Ovary (tissue), 9 donors: ENCODE data around the gene TMEM198. TPM values are rescaled to one million over a fixed set of nuclear protein-coding genes. Genes with fewer than 3 reads are reported as not detected.

ENCODE experiments used
- DNase-seq, 5 donors: peaks; one replicate each; pipeline ENCODE4 v3.0.0-alpha.2; 2019 to 2020
- H3K27ac ChIP-seq, 2 donors: fragments of 200-600 bp; one replicate each; pipeline versions ENCODE4 v1.5.1 to v1.8.0; 2019 to 2022
- H3K27me3 ChIP-seq: fragments of 200-600 bp; one replicate; pipeline ENCODE4 v1.8.0; 2022
- H3K36me3 ChIP-seq: fragments of 200-600 bp; sonication (generic); one replicate; pipeline ENCODE4 v1.5.1; 2019
- H3K4me1 ChIP-seq: one replicate; pipeline ENCODE4 v1.8.1; 2013; ENCODE audit warnings: mild to moderate bottlenecking, moderate library complexity; ENCODE audit not compliant: insufficient read depth
- H3K4me3 ChIP-seq: fragments of 200-600 bp; sonication (generic); one replicate; pipeline ENCODE4 v1.5.1; 2017
- H3K9me3 ChIP-seq, 2 donors: fragments of 200-600 bp in 1 of 2; sonication (generic) in 1 of 2; one replicate each; pipeline versions ENCODE4 v1.5.1 to v1.8.1; 2013 to 2019; ENCODE audit warnings: mild to moderate bottlenecking in 1 of 2, moderate library complexity in 1 of 2
- EP300 ChIP-seq: sonication (generic); formaldehyde crosslinking; IDR thresholded peaks from one replicate; pipeline ENCODE4 v1.6.1; 2017; ENCODE audit warnings: antibody characterized with exemption
- POLR2A ChIP-seq: fragments of 450-650 bp; IDR thresholded peaks from one replicate; pipeline ENCODE4 v1.6.1; 2017; ENCODE audit warnings: antibody characterized with exemption, mild to moderate bottlenecking, moderate library complexity
- WGBS, 3 donors: extraction: QIAGEN DNeasy Blood & Tissue Kit in 1 of 3; methylation state at CpG; one replicate each; pipeline versions ENCODE4 v1.1.5 to v1.1.7; 2013 to 2017; 5-methylcytosine and 5-hydroxymethylcytosine counted together
- intact Hi-C, 4 donors: fragments of 100-400 bp; cut with DNase I; formaldehyde crosslinking; loops; one replicate each; pipeline versions ENCODE4 v1.11.0 to v1.15.1; 2022 to 2023
- polyA plus RNA-seq, 2 donors: library from polyadenylated mRNA; stranded (reverse); fragments of 200-250 nt in 1 of 2; fragments of 350-450 nt in 1 of 2; fragmentation: Illumina TruSeq in 1 of 2; extraction: RNeasy Lipid Tissue Mini Kit (QIAGEN cat#74804) in 1 of 2; gene quantifications; one replicate each; pipeline ENCODE4 v1.2.3, GENCODE V29; 2013 to 2014
- total RNA-seq, 7 donors: library from RNA; depleted of rRNA in 2 of 7; stranded (reverse); fragments of >200 nt in 2 of 7; fragmentation: NEBNext Ultra II Directional in 3 of 7; extraction: Animal tissue kit (Norgen Biotek cat#: 25700) in 3 of 7; gene quantifications; one replicate each; pipeline versions ENCODE4 v1.1.0 to v1.2.4, GENCODE V29; 2016 to 2023
- TF ChIP-seq, protein P1 (sequence below), 3 donors: fragments of 450-650 bp in 2 of 3; fragments of 200-600 bp in 1 of 3; IDR thresholded peaks; one replicate each; pipeline versions ENCODE4 v1.5.1 to v1.8.0; 2016 to 2022; ENCODE audit warnings: antibody characterized with exemption in 3 of 3, mild to moderate bottlenecking in 1 of 3
- donor health status: DM: no; HTN: no; CAD: no; lungs with moderate emphysema.
- donor health status: DM: no; HTN: no; CAD: no.
- donor health status: Bipolar disorder and iron deficiency.
- donor health status: DM: yes; HTN: yes; CAD: no.
- donor health status: DM: no; HTN: no; CAD: no.
- donor health status: DM: yes; HTN: yes; CAD: no.

TMEM198 gene
- total and polyA plus RNA-seq, 9 donors = 0.62 to 22.7 (median 10.4) TPM

DNA sequence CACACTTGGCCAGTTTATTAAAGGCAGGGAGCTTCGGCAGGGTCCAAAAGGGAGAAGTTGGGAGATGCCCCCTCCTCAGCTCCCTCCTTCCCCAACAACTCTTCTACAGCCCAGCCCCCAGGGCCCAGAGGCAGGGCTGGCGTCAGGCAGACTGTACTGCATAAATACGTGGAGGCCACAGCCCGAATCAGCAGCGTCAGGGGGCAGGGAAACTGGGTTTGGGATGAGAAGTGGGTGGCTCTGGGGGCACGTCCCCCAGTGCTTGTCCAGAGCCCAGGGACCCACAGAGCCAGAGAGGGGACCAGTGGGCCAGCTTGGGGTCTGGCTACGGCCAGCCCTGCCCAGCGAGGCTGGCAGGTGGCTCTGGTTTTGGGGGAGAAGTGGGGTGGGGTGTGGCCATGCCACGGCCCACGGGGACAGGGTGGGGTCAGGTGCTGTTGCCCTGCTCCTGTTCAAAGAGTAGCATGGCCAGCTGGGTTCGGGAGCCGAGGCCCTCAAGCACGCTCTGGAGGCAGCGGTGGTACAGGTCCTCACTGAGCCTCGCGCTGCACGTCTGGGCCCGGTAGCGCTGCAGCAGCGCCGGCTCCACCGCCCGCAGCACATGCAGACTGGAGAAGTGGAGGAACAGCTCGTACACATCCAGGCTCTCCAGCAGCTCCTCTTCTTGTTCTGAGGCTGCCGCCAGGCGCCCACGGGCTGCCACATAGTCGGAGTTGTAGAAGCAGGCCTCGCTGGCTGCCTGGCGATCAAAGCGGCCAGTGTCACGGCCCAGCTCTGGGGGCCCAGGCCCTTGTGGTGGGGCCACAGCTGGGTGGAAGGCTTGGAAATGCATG, 4.7 kb upstream of the TMEM198 start:
- Histone ChIP-seq H3K4me3 (no peak overlapping the region), H3K9me3 (no peaks in the 10 kb centered on the region), H3K27me3 (no peaks in the 10 kb centered on the region), H3K4me1 (peaks cover 7% of the 10 kb centered on the region), H3K27ac (no peak overlapping the region), H3K36me3 (no peaks in the 10 kb centered on the region)
- 74 to 86% (median 79%) methylated on average over 25 to 32 of the region's 32 CpGs for WGBS, 3 donors
- TF ChIP-seq EP300 (no peak), POLR2A (no peak)
- TF ChIP-seq, protein P1, sequence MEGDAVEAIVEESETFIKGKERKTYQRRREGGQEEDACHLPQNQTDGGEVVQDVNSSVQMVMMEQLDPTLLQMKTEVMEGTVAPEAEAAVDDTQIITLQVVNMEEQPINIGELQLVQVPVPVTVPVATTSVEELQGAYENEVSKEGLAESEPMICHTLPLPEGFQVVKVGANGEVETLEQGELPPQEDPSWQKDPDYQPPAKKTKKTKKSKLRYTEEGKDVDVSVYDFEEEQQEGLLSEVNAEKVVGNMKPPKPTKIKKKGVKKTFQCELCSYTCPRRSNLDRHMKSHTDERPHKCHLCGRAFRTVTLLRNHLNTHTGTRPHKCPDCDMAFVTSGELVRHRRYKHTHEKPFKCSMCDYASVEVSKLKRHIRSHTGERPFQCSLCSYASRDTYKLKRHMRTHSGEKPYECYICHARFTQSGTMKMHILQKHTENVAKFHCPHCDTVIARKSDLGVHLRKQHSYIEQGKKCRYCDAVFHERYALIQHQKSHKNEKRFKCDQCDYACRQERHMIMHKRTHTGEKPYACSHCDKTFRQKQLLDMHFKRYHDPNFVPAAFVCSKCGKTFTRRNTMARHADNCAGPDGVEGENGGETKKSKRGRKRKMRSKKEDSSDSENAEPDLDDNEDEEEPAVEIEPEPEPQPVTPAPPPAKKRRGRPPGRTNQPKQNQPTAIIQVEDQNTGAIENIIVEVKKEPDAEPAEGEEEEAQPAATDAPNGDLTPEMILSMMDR (IDR thresholded peaks at IDR 0.05) = no peak
- no peak for DNase-seq
- intact Hi-C loops = loop anchor here in 2 of 4 donors (10.0 kb wide), 2 partner anchors 64 to 374 kb away; partner anchors contain the start of gene NHEJ1 (in 1 of the 2)

DNA sequence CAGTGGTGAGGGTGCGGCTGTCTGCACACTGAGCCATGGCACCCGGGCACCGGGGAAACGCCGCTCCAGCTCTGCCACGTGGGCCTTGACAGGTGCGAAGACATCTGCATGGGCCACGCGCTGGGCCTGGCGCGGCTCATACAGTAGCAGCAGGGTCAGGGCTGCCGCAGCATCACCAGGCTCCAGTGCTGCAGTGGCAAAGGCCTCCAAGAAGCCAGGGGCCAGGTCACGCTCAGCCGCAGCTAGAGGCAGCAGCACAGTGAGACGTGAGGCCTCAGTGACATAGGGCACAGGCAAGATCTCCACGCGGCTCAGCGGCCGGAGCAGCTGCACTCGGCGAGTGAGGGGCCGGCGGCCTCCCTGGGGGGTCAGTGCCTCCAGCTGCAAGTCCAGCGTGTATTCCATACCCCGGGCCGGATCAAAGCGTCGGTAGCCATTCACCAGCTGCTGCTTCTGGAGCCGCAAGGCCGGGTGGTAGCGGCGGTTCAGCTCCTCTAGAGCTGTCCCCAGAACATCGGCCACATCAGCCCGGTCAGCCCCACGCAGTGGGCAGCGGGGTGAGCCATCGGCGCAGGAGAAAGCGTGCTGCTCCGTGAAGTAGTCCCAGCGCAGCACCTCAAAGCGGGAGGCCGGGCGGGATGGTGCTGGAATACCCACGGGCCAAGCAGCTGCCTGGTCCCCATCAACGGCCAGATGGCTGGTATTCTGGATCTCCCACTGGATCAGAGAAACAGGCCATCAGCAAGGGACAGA, 3.7 kb upstream of the TMEM198 start:
- Histone ChIP-seq H3K4me3 (no peak overlapping the region), H3K27ac (no peak overlapping the region), H3K27me3 (no peaks in the 10 kb centered on the region), H3K9me3 (no peaks in the 10 kb centered on the region), H3K4me1 (peaks cover 12% of the 10 kb centered on the region), H3K36me3 (no peaks in the 10 kb centered on the region)
- DNase-seq = peak in 2 of 5 donors; percentile 43 to 55
- 85 to 92% (median 91%) methylated on average over 46 of the region's 46 CpGs for WGBS, 3 donors
- TF ChIP-seq EP300 (no peak), POLR2A (no peak)
- TF ChIP-seq, protein P1 (IDR thresholded peaks at IDR 0.05) = no peak
- intact Hi-C loops = loop anchor here in 3 of 4 donors (5.0 to 10.0 kb wide), 4 partner anchors 65 to 375 kb away; partner anchors contain the start of gene NHEJ1 (in 1 of the 3)

DNA sequence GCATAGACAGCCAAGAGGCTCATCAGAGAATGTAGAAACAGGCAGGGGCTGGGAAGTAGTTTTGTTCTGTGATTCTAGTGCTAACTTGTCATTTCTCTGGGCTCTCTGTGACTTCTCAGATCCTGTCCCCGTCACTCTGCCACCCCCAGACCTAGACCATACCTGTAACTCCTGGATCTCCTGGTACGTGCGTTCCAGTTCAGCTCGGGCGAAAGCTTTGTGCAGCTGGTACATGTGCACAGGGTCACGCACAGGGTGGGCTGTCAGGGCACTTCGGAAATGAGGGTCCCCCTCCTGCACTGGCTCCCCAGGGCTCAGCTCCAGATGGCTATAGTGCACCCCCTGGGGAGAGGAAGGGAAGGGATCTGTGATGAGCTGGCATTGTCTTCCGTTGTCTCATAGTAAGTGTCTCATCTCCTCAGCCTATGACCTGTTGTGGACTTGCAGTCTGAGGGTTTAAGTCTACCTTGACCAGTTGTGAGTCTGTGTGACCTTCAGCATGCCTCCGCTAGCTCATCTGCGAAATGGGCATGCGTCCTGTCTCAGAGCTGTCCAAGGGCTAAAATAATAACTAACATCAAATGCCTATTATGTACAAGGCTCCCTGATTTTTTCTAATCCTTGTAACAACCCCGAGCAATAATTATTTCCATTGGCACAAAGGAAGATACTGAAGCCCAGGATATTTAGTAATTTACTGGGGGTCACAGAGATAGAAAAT, 2.9 kb upstream of the TMEM198 start:
- DNase-seq = no peak
- intact Hi-C loops = loop anchor here in 2 of 4 donors (1.0 to 5.0 kb wide), 3 partner anchors 101 to 146 kb away; no protein-coding TSS in a partner anchor
- Histone ChIP-seq H3K27ac (peak overlapping the region in 1 of 2 donors; percentile 3), H3K4me1 (peaks cover 12% of the 10 kb centered on the region), H3K36me3 (no peaks in the 10 kb centered on the region), H3K9me3 (no peaks in the 10 kb centered on the region), H3K27me3 (no peaks in the 10 kb centered on the region), H3K4me3 (no peak overlapping the region)
- WGBS, 3 donors = 88 to 92% (median 89%) methylated on average over 12 of the region's 12 CpGs
- TF ChIP-seq EP300 (no peak), POLR2A (no peak)
- TF ChIP-seq, protein P1 (IDR thresholded peaks at IDR 0.05) = no peak
